Subcutaneous adipose tissue (tissue), 4 donors: ENCODE results near the gene EIF2D. TPM values are rescaled to one million over a fixed set of nuclear protein-coding genes. Genes with fewer than 3 reads are reported as not detected.

ENCODE experiments used
- CTCF ChIP-seq: fragments of 450-650 bp; IDR thresholded peaks from one replicate; pipeline ENCODE4 v1.5.1; 2016; ENCODE audit warnings: low read depth, mild to moderate bottlenecking, control low read depth, antibody characterized with exemption, moderate library complexity
- total RNA-seq, 4 donors: library from RNA; depleted of rRNA; stranded (reverse); fragments of >200 nt; gene quantifications; one replicate each; pipeline ENCODE4 v1.1.0, GENCODE V29; 2016

Gene EIF2D
- total RNA-seq, 4 donors from 2014 or later, result 43.5 to 64.6 (median 51.4) TPM

- no peak for TF ChIP-seq CTCF
Measured at GRCh38 chr1:206573319-206573718, 38.9 kb downstream of the EIF2D start.

DNA sequence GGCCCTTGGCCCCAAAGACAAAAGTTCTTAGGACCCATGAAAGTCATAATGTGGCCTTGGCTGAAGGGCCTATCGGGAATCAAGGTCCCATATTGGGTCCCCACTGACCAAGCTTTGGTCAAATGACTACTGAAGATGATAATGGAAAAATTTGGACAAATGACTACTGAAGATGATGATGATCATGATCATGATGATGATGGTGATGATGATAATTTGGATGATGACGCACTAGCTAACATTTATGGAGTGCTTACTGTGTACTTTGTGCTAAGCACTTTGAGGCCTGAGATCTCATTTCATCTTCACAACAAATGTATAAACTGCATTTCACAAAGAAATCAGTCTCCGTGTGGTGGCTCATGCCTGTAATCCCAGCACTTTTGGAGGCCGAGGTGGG is 39.4 kb downstream of the EIF2D start:
- TF ChIP-seq CTCF, result no peak

GRCh38 chr1:206570529-206570928 is 41.7 kb downstream of the EIF2D start:
- no peak for TF ChIP-seq CTCF

DNA sequence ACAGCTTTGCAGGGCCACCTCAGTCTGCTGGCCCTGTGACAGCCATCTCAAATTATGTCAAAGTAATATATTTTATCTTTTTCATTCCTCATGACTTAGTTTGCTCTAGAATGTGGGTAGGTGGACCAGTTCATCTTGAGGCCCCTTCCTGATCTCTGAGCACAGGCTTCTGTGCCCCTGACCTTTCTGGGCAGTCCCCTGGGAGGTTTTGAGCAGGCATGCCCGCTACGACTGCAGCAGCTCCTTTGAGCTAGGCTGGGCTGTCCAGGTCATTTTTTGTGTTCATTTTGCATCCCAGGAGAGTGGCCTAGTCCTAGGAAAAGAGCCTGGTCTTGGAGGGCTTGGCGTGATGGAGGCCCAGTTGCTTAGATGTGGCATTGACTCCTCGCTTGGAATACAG is 42.7 kb downstream of the EIF2D start:
- TF ChIP-seq CTCF, result no peak

DNA sequence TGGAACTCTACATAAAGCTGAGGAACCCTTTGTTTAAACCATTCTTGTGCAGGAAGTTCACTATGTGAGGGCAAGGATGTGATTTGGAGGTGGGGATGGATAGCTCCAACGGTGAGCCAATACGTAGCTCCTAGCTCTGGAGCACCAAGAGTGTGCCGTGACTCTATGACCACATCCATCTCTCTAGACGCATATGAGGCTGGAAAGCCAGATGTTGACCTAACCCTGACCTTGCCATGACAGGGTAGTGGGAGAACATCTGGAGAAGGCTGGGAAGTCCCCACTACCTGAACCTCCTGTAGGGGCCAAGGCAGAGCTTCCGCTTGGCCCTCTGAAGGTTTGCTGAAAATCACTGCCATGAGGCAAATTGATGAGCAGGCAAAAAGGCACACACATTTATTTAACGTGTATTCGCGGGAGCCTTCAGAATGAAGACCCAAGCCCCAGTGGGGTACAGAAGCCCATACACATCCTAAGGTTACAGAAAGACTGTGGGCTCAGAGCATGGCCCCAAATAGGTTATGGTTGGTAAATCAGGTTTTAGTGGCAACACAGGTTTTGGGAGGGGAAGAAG is 43.4 kb downstream of the EIF2D start:
- TF ChIP-seq CTCF, result no peak

GRCh38 chr1:206568256-206568655 is 44.0 kb downstream of the EIF2D start:
- no peak for TF ChIP-seq CTCF

- no peak for TF ChIP-seq CTCF
Measured at GRCh38 chr1:206566999-206567398, 45.3 kb downstream of the EIF2D start.
